Measurements from ENCODE around the gene RBM19.
"Not testable (repeated sequence)": the region's sequence is repeated elsewhere in the genome, so short reads cannot be mapped to it uniquely, and the experiment has no call there.

RBM19 gene

DNA sequence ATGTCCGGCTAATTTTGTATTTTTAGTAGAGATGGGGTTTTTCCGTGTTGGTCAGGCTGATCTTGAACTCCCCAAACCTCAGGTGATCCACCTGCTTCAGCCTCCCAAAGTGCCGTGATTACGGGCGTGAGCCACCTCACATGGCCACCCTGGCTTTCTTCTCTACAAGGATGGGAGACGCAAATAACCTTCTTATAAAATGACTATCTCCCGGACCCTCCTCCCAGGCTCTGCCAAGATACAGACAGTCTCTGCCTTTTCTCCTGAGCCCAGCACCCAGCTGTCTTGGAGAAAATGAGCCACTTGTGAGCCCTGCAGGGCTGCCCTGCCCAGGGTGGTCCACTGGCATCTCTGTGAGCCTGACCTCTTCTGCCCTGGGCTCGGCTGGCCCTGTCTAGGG lies 34.7 kb upstream of the RBM19 start:
- TF ChIP-seq JUND (IDR thresholded peaks at IDR 0.05; ENCODE audit: low read depth) = no peak
- in situ Hi-C loops (cut with HindIII; ENCODE audit: low pct_unique_long_range_greater_than_20kb, low sequenced_read_pairs) = no loop called here
- DNase-seq (ENCODE audit: low read depth in 1 of 2, low spot score in 1 of 2) = no peak

DNA sequence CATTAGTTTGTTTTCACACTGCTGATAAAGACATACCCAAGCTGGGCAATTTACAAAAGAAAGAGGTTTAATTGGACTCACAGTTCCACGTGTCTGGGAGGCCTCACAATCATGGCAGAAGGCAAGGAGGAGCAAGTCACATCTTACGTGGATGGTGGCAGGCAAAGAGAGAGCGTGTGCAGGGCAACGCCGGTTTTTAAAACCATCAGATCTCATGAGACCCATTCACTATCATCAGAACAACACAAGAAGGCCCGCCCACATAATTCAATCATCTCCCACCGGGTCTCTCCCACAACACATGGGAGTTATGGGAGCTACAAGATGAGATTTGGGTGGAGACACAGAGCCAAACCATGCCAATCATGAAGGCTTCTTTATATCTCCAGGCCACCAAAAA lies 34.1 kb upstream of the RBM19 start:
- in situ Hi-C loops (cut with HindIII; ENCODE audit: low pct_unique_long_range_greater_than_20kb, low sequenced_read_pairs); DNase-seq (ENCODE audit: low read depth in 1 of 2, low spot score in 1 of 2): not testable (repeated sequence)

DNA sequence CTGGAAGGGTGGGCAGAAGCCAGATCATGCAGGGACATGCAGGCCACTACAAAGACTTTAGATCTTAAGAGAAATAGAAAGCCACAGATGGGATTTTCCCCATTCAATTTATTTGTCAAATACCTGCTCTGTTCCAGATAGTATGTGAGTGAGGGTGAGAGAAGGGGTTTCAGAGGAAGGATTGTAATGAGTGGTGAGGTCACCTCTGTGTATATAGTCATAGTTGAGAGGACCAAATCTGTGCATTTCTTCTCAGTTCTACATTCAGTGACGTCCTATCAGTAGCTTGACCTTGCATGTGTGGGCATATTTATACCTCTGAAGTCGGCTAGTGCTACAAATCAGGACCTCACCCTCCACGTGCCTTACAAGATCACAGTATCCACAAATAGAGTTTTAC lies 31.2 kb upstream of the RBM19 start:
- in situ Hi-C loops (cut with HindIII; ENCODE audit: low pct_unique_long_range_greater_than_20kb, low sequenced_read_pairs) = no loop called here
- TF ChIP-seq JUND (IDR thresholded peaks at IDR 0.05; ENCODE audit: low read depth) = no peak

DNA sequence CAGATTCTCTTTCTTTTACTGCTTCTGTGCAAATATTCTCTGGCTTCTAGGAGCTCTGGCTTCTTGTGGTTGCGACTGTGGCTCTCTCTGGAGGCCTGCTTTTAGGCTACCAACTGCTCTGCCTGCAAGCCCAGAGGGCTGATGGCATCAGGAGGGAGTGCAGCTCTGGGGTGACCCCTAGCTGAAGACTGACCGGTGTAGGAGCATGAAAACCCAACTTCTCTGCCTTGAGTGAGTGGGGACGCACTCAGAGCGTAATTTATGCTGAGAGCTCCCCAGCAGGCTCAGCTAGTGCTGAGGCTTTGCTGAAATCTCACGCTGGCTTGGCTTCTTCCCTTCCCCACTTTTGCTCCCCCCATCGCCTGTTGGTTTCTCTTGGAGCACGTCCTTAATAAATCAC lies 29.9 kb upstream of the RBM19 start:
- DNase-seq (ENCODE audit: low read depth in 1 of 2, low spot score in 1 of 2) = no peak
- in situ Hi-C loops (cut with HindIII; ENCODE audit: low pct_unique_long_range_greater_than_20kb, low sequenced_read_pairs) = no loop called here

More for the DNA sequence above, 31.2 kb upstream of the RBM19 start:
- no peak for DNase-seq (ENCODE audit: low read depth in 1 of 2, low spot score in 1 of 2)

DNA sequence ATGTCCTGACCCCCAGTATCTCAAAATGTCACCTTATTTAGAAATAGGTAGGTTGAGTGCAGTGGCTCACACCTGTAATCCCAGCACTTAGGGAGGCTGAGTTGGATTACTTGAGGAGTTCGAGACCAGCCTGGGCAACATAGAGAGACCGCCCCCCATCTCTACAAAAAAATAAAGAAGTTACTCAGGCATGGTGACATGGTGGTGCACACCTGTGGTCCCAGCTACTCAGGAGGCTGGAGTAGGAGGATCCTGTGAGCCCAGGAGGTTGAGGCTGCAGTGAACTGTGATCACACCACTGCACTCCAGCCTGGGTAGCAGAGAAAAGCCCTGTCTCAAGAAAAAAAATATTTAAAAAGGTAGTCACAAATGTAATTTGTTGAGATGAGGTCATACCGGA lies 27.9 kb upstream of the RBM19 start:
- no peak for DNase-seq (ENCODE audit: low read depth in 1 of 2, low spot score in 1 of 2)
- in situ Hi-C loops (cut with HindIII; ENCODE audit: low pct_unique_long_range_greater_than_20kb, low sequenced_read_pairs) = no loop called here

More for the DNA sequence above, 29.9 kb upstream of the RBM19 start:
- no peak for TF ChIP-seq JUND (IDR thresholded peaks at IDR 0.05; ENCODE audit: low read depth)

DNA sequence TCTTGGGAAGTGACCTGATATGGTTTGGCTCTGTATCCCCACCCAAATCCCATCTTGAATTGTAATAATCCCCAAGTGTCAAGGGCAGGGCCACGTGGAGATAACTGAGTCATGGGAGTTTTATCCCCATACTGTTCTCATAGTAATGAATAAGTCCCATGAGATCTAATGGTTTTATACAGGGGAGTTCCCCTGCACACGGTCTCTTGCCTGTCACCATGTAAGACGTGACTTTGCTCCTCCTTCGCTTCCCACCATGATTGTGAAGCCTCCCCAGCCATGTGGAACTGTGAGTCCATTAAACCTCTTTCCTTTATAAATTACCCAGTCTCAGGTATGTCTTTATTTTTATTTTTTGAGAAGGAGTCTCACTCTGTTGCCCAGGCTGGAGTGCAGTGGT lies 26.6 kb upstream of the RBM19 start:
- DNase-seq (ENCODE audit: low read depth in 1 of 2, low spot score in 1 of 2); in situ Hi-C loops (cut with HindIII; ENCODE audit: low pct_unique_long_range_greater_than_20kb, low sequenced_read_pairs): not testable (repeated sequence)

More for the DNA sequence above, 27.9 kb upstream of the RBM19 start:
- TF ChIP-seq JUND (IDR thresholded peaks at IDR 0.05; ENCODE audit: low read depth) = no peak

DNA sequence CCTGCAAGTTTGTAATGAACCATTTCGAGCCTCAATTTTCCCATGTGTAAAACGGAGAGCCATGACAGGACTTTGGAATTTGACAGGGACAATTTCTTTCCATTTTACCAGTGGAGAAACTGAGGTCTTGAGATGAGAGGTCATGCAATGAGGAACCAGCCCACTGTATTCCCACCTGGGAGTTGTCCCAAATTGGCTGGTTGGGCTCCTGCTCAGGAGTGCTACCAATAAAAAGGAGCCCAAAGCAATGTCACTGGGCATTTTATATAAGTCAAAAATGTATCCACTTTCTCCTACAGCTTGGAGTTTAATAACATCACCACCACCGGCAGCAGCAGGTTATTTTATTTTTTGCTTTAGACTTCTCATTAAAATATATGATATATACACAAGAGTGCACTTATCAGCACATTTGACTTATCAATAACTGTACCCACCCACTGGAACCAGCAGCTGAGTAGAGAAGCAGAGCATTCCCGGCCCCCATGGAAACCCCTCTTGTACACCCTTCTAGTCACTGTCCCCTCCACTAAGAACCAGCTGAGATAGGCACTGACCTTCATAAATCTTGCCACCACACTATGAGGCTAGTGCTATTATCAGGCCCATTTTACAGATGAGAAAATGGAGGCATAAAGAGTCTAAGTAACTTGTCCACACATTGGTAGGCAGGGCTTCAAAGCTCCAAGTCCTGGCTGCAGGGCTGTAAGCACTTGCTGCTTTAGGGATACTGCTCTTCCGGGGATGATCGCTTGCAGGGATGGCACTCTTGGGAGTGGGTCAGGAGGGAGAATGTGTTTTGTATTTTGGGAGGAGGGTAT lies 25.3 kb upstream of the RBM19 start:
- no peak for DNase-seq (ENCODE audit: low read depth in 1 of 2, low spot score in 1 of 2)
- in situ Hi-C loops (cut with HindIII; ENCODE audit: low pct_unique_long_range_greater_than_20kb, low sequenced_read_pairs) = no loop called here
- no peak for TF ChIP-seq JUND (IDR thresholded peaks at IDR 0.05; ENCODE audit: low read depth)

DNA sequence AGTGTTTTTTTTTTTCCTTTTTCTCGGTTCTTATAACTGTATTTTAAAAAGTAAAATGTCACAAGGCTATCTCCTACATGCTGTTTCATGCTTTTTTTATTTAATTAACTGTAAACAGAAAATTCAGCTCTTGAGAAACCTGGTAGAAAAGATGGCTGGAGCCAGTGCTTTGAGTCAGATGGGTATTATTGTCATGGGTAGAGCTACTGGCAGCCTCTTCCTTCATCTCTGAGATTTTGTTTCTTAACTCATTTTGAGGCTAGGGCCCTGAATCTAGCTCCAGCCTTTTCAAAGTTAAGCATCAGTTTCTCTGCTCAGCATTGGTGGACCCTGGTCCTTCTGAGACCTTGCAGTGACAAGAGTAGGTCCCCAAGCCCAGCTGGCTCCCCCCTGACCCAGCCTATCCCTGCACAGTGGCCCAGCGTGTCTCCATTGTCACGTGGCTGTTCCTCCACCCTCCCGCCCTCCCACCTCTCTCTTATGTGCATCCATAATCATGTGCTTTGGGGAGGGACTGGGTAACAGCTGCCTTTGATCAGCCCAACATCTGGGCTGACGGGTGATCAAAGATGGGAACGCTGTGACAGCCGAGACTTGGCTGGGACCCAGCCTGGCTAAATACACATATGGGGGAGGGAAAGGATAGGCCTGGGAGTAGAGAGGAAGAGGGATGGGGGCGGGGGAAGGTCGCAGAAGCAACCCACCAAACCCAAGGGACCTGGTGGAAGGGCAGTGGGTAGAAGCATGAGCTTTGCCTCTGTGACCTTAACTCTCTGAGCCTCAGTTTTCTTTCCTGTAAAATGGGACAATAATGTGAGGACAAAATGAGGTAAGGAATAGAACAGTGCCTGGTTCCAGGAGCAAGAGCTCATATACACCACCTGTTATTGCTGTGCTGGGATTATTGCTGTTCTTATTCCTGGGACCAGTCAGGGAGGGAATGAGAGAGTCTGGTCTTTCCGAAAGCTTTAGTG lies 24.4 kb upstream of the RBM19 start:
- in situ Hi-C loops (cut with HindIII; ENCODE audit: low pct_unique_long_range_greater_than_20kb, low sequenced_read_pairs) = no loop called here
- DNase-seq (ENCODE audit: low read depth in 1 of 2, low spot score in 1 of 2) = no peak
- TF ChIP-seq JUND (IDR thresholded peaks at IDR 0.05; ENCODE audit: low read depth) = no peak

DNA sequence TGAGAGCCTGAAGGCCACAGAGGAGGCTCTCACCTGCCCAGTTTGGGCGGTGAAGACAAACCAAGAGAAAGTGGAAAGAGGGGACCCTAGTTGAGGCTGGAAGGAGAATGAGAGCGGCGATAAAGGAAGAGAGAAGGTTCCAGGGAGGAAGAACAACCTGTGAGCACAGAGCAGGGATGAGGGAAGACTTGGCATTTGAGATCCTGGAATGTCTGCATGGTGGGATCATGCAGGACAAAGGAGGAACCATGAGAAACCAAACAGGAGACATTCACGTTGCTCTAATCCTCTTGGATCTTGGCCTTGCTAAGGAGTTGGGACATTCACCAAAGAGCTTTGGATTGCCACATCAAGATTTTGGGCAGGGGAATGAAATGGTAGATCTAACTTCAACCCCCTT lies 22.9 kb upstream of the RBM19 start:
- in situ Hi-C loops (cut with HindIII; ENCODE audit: low pct_unique_long_range_greater_than_20kb, low sequenced_read_pairs) = no loop called here
- DNase-seq (ENCODE audit: low read depth in 1 of 2, low spot score in 1 of 2) = no peak
- no peak for TF ChIP-seq JUND (IDR thresholded peaks at IDR 0.05; ENCODE audit: low read depth)

DNA sequence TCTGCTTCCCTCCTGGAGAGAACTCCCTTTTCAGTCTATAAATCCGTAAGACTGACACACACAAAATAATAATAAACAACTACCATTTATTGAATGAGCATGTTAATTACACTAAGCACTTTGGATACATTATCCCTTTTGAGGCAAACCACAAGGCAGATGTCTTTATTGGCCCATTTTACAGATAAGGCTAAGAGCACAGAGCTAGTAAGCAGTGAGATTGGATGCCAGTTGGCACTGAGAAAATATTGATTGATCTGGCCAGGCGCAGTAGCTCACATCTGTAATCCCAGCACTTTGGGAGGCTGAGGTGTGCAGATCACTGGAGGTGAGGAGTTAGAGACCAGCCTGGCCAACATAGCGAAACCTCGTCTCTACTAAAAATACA lies 21.9 kb upstream of the RBM19 start:
- TF ChIP-seq JUND (IDR thresholded peaks at IDR 0.05; ENCODE audit: low read depth) = no peak
- DNase-seq (ENCODE audit: low read depth in 1 of 2, low spot score in 1 of 2) = no peak
- in situ Hi-C loops (cut with HindIII; ENCODE audit: low pct_unique_long_range_greater_than_20kb, low sequenced_read_pairs) = no loop called here

DNA sequence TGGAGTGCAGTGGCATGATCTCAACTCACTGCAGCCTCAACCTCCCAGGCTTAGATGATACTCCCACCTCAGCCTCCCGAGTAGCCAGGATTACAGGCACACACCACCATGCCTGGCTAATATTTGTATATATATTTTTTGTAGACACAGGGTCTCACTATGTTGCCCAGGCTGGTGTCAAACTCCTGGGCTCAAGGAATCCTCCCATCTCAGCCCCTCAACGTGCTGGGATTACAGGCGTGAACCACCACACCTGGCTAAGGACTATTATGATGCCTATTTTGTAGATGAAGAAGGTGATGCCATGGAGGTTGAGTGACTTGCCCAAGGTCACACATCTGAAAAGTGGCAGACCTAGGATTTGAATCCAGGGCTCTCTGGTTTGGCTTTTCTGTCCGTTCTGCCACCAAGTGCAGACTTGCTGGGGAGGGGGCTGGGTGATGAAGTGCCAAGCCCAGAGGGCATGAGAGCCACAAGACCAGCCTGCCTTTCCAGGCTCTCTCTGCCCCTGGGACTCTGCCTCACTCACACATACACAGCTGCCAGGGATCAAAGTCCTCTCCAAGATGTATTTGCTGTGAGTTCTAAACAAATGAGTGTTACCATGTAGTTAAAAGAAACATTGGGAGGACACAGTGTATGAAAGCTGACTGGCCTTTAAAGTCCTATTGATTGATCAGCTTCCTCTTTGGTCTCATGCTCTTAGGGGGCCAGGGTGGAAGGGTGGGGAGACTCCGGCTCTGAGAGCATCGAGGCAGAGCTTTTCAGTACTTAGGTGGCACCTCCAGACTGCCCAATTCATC lies 21.3 kb upstream of the RBM19 start:
- no peak for DNase-seq (ENCODE audit: low read depth in 1 of 2, low spot score in 1 of 2)
- in situ Hi-C loops (cut with HindIII; ENCODE audit: low pct_unique_long_range_greater_than_20kb, low sequenced_read_pairs) = no loop called here
- TF ChIP-seq JUND (IDR thresholded peaks at IDR 0.05; ENCODE audit: low read depth) = no peak

DNA sequence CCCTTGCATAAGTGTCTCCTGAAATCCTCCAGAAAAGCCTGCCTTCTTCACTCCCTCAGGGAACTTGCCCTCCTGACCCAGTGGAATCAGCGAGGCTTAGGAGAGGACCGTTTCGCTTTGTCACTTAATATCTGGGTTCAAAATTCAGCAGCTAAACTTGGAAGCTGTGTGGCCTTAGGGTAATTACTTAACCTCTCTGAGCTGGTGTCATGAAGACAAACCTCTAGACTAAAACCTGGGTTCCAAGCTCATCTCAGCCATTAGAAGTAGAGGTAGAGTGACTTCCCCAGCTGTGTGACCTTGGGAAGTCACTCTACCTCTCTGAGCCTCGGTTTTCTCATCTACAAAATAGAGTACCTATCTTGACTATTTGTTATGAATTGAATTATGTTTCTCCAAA lies 18.3 kb upstream of the RBM19 start:
- no peak for TF ChIP-seq JUND (IDR thresholded peaks at IDR 0.05; ENCODE audit: low read depth)
- in situ Hi-C loops (cut with HindIII; ENCODE audit: low pct_unique_long_range_greater_than_20kb, low sequenced_read_pairs) = no loop called here
- no peak for DNase-seq (ENCODE audit: low read depth in 1 of 2, low spot score in 1 of 2)
